Esophagus squamous epithelium (tissue), 4 donors: ENCODE results near the gene MCHR1.

Source experiments
- CTCF ChIP-seq, 6 experiments: fragments of 450-650 bp in 4 of 6; fragments of 200-600 bp in 2 of 6; sonication (generic) in 2 of 6; IDR thresholded peaks; one replicate each; pipeline ENCODE4 v1.5.1; 2016 to 2019; ENCODE audit warnings: antibody characterized with exemption in 6 of 6, mild to moderate bottlenecking in 4 of 6, moderate library complexity in 4 of 6
- POLR2A ChIP-seq, 4 donors: fragments of 450-650 bp; IDR thresholded peaks; one replicate each; pipeline ENCODE4 v1.6.1; 2017; ENCODE audit warnings: antibody characterized with exemption in 4 of 4, mild to moderate bottlenecking in 4 of 4, moderate library complexity in 3 of 4

GRCh38 chr22:40687706-40688105, 8.4 kb downstream of the MCHR1 start:
- TF ChIP-seq CTCF (IDR thresholded peaks at IDR 0.05) (no peak), POLR2A (IDR thresholded peaks at IDR 0.05) (no peak)
